ENCODE measurements around the gene DUSP1.

DNA sequence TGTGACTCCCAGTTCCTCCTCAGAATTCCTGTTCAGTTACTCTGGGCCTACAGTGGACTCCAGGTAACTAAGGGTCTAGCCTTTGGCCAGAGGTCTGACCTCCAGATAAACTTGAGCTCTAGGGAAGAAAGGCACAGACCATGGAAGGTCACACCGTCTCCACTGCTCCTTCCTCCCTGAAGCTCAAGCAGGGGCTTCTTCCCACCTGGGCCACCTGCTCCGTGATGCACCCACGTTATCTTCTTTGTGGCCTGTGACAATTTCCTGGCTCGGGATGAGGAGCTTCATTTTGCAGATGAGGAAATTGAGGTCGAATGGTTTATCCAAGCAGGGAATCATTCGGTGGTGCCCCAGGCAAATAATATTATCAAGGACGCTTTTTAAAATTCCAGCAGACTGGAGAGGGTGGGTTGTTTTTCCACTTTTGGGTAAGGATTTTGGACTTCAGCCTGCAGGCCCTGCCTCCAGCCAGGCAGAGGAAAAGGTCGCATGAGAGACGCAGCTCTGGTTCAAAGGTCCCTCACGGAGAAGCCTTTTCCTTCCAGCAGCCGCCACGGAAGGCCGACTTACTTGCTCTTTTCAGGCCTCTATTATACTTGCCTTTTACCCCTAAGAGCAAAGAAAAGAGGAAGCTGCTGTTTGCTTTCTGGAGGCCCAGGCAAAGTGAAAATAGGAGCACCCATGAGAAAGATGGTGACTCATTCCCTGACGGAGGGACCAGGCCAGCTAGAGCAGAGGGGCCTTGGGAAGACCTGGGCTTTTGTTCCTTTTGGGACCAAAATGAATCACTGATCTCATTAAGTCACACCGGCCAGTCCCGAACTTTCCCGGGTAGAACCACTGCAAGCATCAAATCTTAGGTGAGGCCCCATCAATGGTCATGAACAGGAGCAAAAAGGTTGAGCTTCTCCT, 22.8 kb upstream of the DUSP1 start:
- TF ChIP-seq CTCF (IDR thresholded peaks at IDR 0.05) (no peak), POLR2A (IDR thresholded peaks at IDR 0.05) (no peak)

Data from testis (tissue), 2 donors.